Subcutaneous adipose tissue (tissue), 4 donors: Measurements from ENCODE around the gene SLC6A13. TPM values are rescaled to one million over a fixed set of nuclear protein-coding genes. Genes with fewer than 3 reads are reported as not detected.

Experiments
- CTCF ChIP-seq: fragments of 450-650 bp; IDR thresholded peaks from one replicate; pipeline ENCODE4 v1.5.1; 2016; ENCODE audit warnings: low read depth, mild to moderate bottlenecking, control low read depth, antibody characterized with exemption, moderate library complexity
- total RNA-seq, 4 donors: library from RNA; depleted of rRNA; stranded (reverse); fragments of >200 nt; gene quantifications; one replicate each; pipeline ENCODE4 v1.1.0, GENCODE V29; 2016

Gene SLC6A13
- total RNA-seq, 4 donors from 2014 or later: 0.88 TPM; not detected in 3

GRCh38 chr12:218728-219590, 43.7 kb downstream of the SLC6A13 start:
- no peak for TF ChIP-seq CTCF

GRCh38 chr12:218221-218620, 44.4 kb downstream of the SLC6A13 start:
- no peak for TF ChIP-seq CTCF

- no peak for TF ChIP-seq CTCF
Measured at GRCh38 chr12:215116-215515, 47.5 kb downstream of the SLC6A13 start.

- TF ChIP-seq CTCF: no peak
Measured at GRCh38 chr12:214003-214741, 48.5 kb downstream of the SLC6A13 start, which contains the start of gene SLC6A12. TSS of gene SLC6A12 (minus strand) at chr12:214157. CDS start at chr12:209986, 4,171 bp downstream.

GRCh38 chr12:213527-213932, 49.1 kb downstream of the SLC6A13 start:
- TF ChIP-seq CTCF: no peak

GRCh38 chr12:212715-213526, 49.7 kb downstream of the SLC6A13 start:
- TF ChIP-seq CTCF: no peak
